Liver (tissue), 9 donors: ENCODE measurements around the gene PCYT1B. TPM values are rescaled to one million over a fixed set of nuclear protein-coding genes. Genes with fewer than 3 reads are reported as not detected.

Experiments used
- DNase-seq: peaks from one replicate; pipeline ENCODE4 v3.0.0-alpha.2; 2017; ENCODE audit warnings: low spot score
- H3K27ac ChIP-seq, 2 donors: one replicate each; pipeline ENCODE4 v1.7.0; 2013; ENCODE audit warnings: inconsistent platforms in 2 of 2, low read length in 2 of 2, control low read depth in 1 of 2, low read depth in 1 of 2, mild to moderate bottlenecking in 1 of 2
- H3K27me3 ChIP-seq, 4 donors: one replicate each; pipeline versions ENCODE4 v1.6.1 to v1.7.0; 2013; ENCODE audit warnings: low read length in 3 of 4, inconsistent platforms in 1 of 4, mild to moderate bottlenecking in 1 of 4, moderate library complexity in 1 of 4; ENCODE audit not compliant: control insufficient read depth in 4 of 4, insufficient read depth in 4 of 4
- H3K36me3 ChIP-seq, 4 donors: one replicate each; pipeline versions ENCODE4 v1.6.1 to v1.7.0; 2013; ENCODE audit warnings: low read length in 3 of 4, mild to moderate bottlenecking in 3 of 4, low read depth in 1 of 4, moderate library complexity in 1 of 4; ENCODE audit not compliant: control insufficient read depth in 4 of 4, insufficient read depth in 3 of 4
- H3K4me1 ChIP-seq, 4 donors: one replicate each; pipeline versions ENCODE4 v1.6.1 to v1.7.0; 2013; ENCODE audit warnings: low read length in 3 of 4, mild to moderate bottlenecking in 3 of 4, moderate library complexity in 1 of 4; ENCODE audit not compliant: control insufficient read depth in 4 of 4, insufficient read depth in 4 of 4
- H3K4me3 ChIP-seq, 3 donors: one replicate each; pipeline versions ENCODE4 v1.6.1 to v1.7.0; 2013; ENCODE audit warnings: low read length in 3 of 3, control low read depth in 1 of 3, low read depth in 1 of 3, mild to moderate bottlenecking in 1 of 3
- H3K9ac ChIP-seq, 2 donors: one replicate each; pipeline ENCODE4 v1.7.0; 2013; ENCODE audit warnings: low read length in 2 of 2, mild to moderate bottlenecking in 2 of 2, moderate library complexity in 2 of 2, control low read depth in 1 of 2, low read depth in 1 of 2
- H3K9me3 ChIP-seq, 4 donors: one replicate each; pipeline versions ENCODE4 v1.6.1 to v1.7.0; 2013; ENCODE audit warnings: low read length in 3 of 4; ENCODE audit not compliant: control insufficient read depth in 4 of 4
- EGR1 ChIP-seq, 2 donors: IDR thresholded peaks; 2 replicates each; pipeline ENCODE4 v1.6.1; 2016 to 2018; ENCODE audit warnings: antibody characterized with exemption in 2 of 2, low read depth in 2 of 2
- FOXA1 ChIP-seq: IDR thresholded peaks from 2 replicates; pipeline ENCODE4 v1.6.1; 2016; ENCODE audit warnings: antibody characterized with exemption
- FOXA2 ChIP-seq: IDR thresholded peaks from 2 replicates; pipeline ENCODE4 v1.6.1; 2016; ENCODE audit warnings: antibody characterized with exemption
- GABPA ChIP-seq, 2 donors: IDR thresholded peaks in 1 of 2; conservative IDR thresholded peaks in 1 of 2; 2 replicates each; pipeline ENCODE4 v1.6.1; 2016; ENCODE audit warnings: antibody characterized with exemption in 2 of 2, mild to moderate bottlenecking in 1 of 2, moderate library complexity in 1 of 2
- HNF4A ChIP-seq, 2 donors: conservative IDR thresholded peaks; 2 replicates each; pipeline ENCODE4 v1.6.1; 2016; ENCODE audit warnings: antibody characterized with exemption in 2 of 2, mild to moderate bottlenecking in 2 of 2
- HNF4G ChIP-seq: IDR thresholded peaks from 2 replicates; pipeline ENCODE4 v1.6.1; 2016; ENCODE audit warnings: antibody characterized with exemption
- JUND ChIP-seq, 2 donors: IDR thresholded peaks; 2 replicates each; pipeline ENCODE4 v1.6.1; 2016; ENCODE audit warnings: antibody characterized with exemption in 2 of 2
- NR2F2 ChIP-seq: IDR thresholded peaks from 2 replicates; pipeline ENCODE4 v1.6.1; 2016; ENCODE audit warnings: antibody characterized with exemption
- RAD21 ChIP-seq, 2 donors: IDR thresholded peaks; 2 replicates each; pipeline ENCODE4 v1.6.1; 2016; ENCODE audit warnings: antibody characterized with exemption in 2 of 2, mild to moderate bottlenecking in 2 of 2
- RXRA ChIP-seq, 2 donors: IDR thresholded peaks; 2 replicates each; pipeline ENCODE4 v1.6.1; 2017 to 2018; ENCODE audit warnings: antibody characterized with exemption in 2 of 2, mild to moderate bottlenecking in 1 of 2
- SP1 ChIP-seq: IDR thresholded peaks from 2 replicates; pipeline ENCODE4 v1.6.1; 2018; ENCODE audit warnings: antibody characterized with exemption, mild to moderate bottlenecking
- TAF1 ChIP-seq: conservative IDR thresholded peaks from 2 replicates; pipeline ENCODE4 v1.6.1; 2016; ENCODE audit warnings: antibody characterized with exemption, mild to moderate bottlenecking
- YY1 ChIP-seq: IDR thresholded peaks from 2 replicates; pipeline ENCODE4 v1.6.1; 2016; ENCODE audit warnings: antibody characterized with exemption, mild to moderate bottlenecking
- WGBS: extraction: QIAGEN DNeasy Blood & Tissue Kit; methylation state at CpG from one replicate; pipeline ENCODE4 v1.1.7; 2013; 5-methylcytosine and 5-hydroxymethylcytosine counted together
- polyA plus RNA-seq, 2 donors: library from polyadenylated mRNA; stranded (reverse) in 1 of 2; unstranded in 1 of 2; fragments of 200-250 nt in 1 of 2; fragments of >200 nt in 1 of 2; fragmentation: Nextera tagmentation in 1 of 2; extraction: Ambion mirVana in 1 of 2; gene quantifications; one replicate each; pipeline versions ENCODE4 v1.2.1 to v1.2.3, GENCODE V29; 2013 to 2015
- total RNA-seq, 2 donors: library from RNA; depleted of rRNA; stranded (reverse); fragments of >200 nt; gene quantifications; one replicate each; pipeline ENCODE4 v1.2.3, GENCODE V29; 2014
- TF ChIP-seq, protein P1 (sequence below): fragments of 150-350 bp; IDR thresholded peaks from 2 replicates; pipeline ENCODE4 v1.5.1; 2017; ENCODE audit warnings: improper control_type of control experiment, low read depth, low read length; ENCODE audit not compliant: missing input control
- TF ChIP-seq, protein P2 (sequence below): IDR thresholded peaks from 2 replicates; pipeline ENCODE4 v1.6.1; 2016; ENCODE audit warnings: antibody characterized with exemption, mild to moderate bottlenecking
- TF ChIP-seq, protein P3 (sequence below): IDR thresholded peaks from 2 replicates; pipeline ENCODE4 v1.6.1; 2016; ENCODE audit warnings: antibody characterized with exemption
- TF ChIP-seq, protein P4 (sequence below): IDR thresholded peaks from 2 replicates; pipeline ENCODE4 v1.6.1; 2016; ENCODE audit warnings: antibody characterized with exemption
- TF ChIP-seq, protein P5 (sequence below): IDR thresholded peaks from 2 replicates; pipeline ENCODE4 v1.6.1; 2016; ENCODE audit warnings: antibody characterized with exemption
- donor health status: healthy.
- donor health status: healthy.
- donor health status: healthy.
- donor health status: healthy.
- donor health status: healthy.

The PCYT1B gene
- total and polyA plus RNA-seq, 4 donors: under 0.01 to 2.1 (median 0.06) TPM; not detected in 1

DNA sequence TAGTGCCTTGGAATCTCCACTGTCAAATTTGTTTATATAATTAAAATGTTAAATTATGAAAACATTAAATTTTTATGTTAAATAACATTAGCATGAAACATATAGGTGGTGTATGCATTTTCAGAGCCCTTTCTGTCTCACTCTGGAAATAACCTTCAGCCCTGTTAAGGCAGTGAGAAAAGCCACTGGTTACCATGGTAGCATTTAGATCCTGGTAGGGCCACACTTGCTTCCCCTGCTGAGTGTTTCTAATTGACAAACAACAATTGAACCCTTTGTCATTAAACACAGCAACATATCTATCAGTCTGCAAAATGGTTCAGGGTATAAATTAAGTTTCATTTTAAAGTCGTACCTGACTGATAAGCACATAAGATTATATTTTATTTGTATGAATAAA is 118.5 kb downstream of the PCYT1B start:
- no peak for DNase-seq
- no peaks in the 10 kb centered on the region for H3K9me3 ChIP-seq
- H3K36me3 ChIP-seq: peaks cover 0 to 4% (median 2%) of the 10 kb centered on the region in 4 donors
- H3K4me1 ChIP-seq: no peaks in the 10 kb centered on the region
- no peak overlapping the region for H3K4me3 ChIP-seq
- H3K9ac ChIP-seq: no peak overlapping the region
- H3K27ac ChIP-seq: no peak overlapping the region
- TF ChIP-seq, protein P1, sequence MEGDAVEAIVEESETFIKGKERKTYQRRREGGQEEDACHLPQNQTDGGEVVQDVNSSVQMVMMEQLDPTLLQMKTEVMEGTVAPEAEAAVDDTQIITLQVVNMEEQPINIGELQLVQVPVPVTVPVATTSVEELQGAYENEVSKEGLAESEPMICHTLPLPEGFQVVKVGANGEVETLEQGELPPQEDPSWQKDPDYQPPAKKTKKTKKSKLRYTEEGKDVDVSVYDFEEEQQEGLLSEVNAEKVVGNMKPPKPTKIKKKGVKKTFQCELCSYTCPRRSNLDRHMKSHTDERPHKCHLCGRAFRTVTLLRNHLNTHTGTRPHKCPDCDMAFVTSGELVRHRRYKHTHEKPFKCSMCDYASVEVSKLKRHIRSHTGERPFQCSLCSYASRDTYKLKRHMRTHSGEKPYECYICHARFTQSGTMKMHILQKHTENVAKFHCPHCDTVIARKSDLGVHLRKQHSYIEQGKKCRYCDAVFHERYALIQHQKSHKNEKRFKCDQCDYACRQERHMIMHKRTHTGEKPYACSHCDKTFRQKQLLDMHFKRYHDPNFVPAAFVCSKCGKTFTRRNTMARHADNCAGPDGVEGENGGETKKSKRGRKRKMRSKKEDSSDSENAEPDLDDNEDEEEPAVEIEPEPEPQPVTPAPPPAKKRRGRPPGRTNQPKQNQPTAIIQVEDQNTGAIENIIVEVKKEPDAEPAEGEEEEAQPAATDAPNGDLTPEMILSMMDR: no peak
- TF ChIP-seq, protein P2, sequence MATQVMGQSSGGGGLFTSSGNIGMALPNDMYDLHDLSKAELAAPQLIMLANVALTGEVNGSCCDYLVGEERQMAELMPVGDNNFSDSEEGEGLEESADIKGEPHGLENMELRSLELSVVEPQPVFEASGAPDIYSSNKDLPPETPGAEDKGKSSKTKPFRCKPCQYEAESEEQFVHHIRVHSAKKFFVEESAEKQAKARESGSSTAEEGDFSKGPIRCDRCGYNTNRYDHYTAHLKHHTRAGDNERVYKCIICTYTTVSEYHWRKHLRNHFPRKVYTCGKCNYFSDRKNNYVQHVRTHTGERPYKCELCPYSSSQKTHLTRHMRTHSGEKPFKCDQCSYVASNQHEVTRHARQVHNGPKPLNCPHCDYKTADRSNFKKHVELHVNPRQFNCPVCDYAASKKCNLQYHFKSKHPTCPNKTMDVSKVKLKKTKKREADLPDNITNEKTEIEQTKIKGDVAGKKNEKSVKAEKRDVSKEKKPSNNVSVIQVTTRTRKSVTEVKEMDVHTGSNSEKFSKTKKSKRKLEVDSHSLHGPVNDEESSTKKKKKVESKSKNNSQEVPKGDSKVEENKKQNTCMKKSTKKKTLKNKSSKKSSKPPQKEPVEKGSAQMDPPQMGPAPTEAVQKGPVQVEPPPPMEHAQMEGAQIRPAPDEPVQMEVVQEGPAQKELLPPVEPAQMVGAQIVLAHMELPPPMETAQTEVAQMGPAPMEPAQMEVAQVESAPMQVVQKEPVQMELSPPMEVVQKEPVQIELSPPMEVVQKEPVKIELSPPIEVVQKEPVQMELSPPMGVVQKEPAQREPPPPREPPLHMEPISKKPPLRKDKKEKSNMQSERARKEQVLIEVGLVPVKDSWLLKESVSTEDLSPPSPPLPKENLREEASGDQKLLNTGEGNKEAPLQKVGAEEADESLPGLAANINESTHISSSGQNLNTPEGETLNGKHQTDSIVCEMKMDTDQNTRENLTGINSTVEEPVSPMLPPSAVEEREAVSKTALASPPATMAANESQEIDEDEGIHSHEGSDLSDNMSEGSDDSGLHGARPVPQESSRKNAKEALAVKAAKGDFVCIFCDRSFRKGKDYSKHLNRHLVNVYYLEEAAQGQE: no peak
- TF ChIP-seq SP1: no peak
- no peak for TF ChIP-seq HNF4A (conservative IDR thresholded peaks at IDR 0.05)
- TF ChIP-seq, protein P3, sequence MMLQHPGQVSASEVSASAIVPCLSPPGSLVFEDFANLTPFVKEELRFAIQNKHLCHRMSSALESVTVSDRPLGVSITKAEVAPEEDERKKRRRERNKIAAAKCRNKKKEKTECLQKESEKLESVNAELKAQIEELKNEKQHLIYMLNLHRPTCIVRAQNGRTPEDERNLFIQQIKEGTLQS: no peak
- TF ChIP-seq EGR1 (IDR thresholded peaks at IDR 0.05; ENCODE audit: low read depth in 2 of 2): no peak
- no peak for TF ChIP-seq FOXA1
- TF ChIP-seq RXRA (IDR thresholded peaks at IDR 0.05): no peak
- TF ChIP-seq RAD21 (IDR thresholded peaks at IDR 0.05): no peak
- TF ChIP-seq, protein P4, sequence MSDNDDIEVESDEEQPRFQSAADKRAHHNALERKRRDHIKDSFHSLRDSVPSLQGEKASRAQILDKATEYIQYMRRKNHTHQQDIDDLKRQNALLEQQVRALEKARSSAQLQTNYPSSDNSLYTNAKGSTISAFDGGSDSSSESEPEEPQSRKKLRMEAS: no peak
- no peak for TF ChIP-seq TAF1
- TF ChIP-seq YY1: no peak
- TF ChIP-seq, protein P5, sequence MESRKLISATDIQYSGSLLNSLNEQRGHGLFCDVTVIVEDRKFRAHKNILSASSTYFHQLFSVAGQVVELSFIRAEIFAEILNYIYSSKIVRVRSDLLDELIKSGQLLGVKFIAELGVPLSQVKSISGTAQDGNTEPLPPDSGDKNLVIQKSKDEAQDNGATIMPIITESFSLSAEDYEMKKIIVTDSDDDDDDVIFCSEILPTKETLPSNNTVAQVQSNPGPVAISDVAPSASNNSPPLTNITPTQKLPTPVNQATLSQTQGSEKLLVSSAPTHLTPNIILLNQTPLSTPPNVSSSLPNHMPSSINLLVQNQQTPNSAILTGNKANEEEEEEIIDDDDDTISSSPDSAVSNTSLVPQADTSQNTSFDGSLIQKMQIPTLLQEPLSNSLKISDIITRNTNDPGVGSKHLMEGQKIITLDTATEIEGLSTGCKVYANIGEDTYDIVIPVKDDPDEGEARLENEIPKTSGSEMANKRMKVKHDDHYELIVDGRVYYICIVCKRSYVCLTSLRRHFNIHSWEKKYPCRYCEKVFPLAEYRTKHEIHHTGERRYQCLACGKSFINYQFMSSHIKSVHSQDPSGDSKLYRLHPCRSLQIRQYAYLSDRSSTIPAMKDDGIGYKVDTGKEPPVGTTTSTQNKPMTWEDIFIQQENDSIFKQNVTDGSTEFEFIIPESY: no peak
- no peak for TF ChIP-seq FOXA2
- TF ChIP-seq GABPA (IDR thresholded peaks at IDR 0.05 in 1 of 2, conservative IDR thresholded peaks at IDR 0.05 in 1 of 2): no peak
- no peak for TF ChIP-seq NR2F2
- no peak for TF ChIP-seq JUND (IDR thresholded peaks at IDR 0.05)
- no peak for TF ChIP-seq HNF4G
- no peaks in the 10 kb centered on the region for H3K27me3 ChIP-seq
- 82% methylated on average over 1 of the region's 1 CpG for WGBS
